ENCODE measurements around the gene PI16. TPM values are rescaled to one million over a fixed set of nuclear protein-coding genes. Genes with fewer than 3 reads are reported as not detected.
A peak's percentile ranks its signal among the peaks of the same experiment; 100 is the strongest.
"Not testable (repeated sequence)": the region's sequence is repeated elsewhere in the genome, so short reads cannot be mapped to it uniquely, and the experiment has no call there.

PI16 gene
- total RNA-seq, 2 donors from 2014 or later: 0.30 to 1.7 TPM

DNA sequence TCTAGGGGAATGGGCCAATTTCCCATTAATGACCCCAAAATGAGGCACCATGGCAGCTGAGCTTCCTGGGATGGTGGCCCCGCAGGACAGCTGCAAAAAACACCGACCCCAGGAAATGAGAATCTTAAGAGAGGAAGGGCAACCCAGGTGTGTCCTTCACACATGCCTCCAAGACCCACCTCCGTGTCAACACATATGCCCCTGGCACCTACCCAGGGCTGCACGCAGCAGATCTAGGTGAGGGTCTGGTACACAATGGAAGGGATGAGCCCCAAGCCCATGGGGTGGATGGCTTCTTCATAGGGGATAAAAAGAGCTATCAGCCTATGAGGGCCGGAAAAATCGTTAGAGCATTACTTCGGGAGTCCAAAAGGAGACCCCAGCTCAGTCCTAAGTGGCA is 22.0 kb downstream of the PI16 start:
- ATAC-seq (no peak), DNase-seq (ENCODE audit: low spot score in 2 of 2) (no peak)
- peaks cover 5 to 25% of the 10 kb centered on the region in 2 donors for H3K36me3 Mint-ChIP-seq
- H3K27ac Mint-ChIP-seq: no peak overlapping the region
- no peaks in the 10 kb centered on the region for H3K9me3 Mint-ChIP-seq

DNA sequence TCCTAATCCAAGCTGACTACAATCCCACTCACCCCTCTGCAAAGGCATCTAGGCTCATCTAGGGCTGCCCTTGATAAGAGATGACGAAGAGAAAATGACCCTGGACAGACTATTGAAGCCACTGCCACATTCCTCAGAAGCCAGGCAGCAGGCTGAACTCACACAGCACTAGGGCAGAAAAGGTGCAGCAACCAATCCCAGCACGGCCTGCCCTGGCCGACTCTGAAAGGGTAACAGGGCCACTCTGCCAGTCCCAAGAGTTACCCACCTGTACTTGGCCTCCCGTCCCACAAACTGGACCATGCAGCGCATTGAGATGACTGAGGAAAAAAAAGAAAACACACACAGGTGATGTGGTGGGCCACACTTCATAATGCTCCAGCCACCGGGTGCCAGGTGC is 22.4 kb downstream of the PI16 start:
- Mint-ChIP-seq H3K36me3 (peaks cover 9 to 21% of the 10 kb centered on the region in 2 donors), H3K9me3 (no peaks in the 10 kb centered on the region), H3K27ac (no peak overlapping the region)
- ATAC-seq (no peak), DNase-seq (ENCODE audit: low spot score in 2 of 2) (no peak)

DNA sequence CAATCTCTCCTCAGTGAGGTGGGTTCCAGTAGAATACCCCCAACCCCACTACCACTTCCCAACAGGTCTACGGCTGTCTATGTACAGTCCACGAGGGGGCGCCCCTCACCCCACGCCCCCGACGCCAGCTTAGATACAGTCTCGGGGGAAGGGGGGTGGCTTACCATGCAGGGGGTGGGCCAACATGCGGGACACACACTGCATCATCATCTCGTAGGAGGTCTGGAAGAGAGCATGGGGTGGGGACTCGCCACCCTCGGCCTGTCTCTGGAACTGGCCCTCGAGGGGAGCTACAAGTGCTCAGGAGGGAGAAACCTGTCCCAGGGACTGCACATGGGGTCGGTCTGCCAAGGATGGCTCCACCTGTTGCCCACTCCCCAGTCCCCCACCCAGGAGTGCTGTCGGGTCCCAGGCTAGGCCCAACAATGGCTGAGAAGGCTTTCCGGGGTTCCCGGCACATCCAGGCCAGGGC is 23.0 kb downstream of the PI16 start:
- ATAC-seq: peak in 1 of 2 donors; percentile 34
- peaks cover 9 to 15% of the 10 kb centered on the region in 2 donors for H3K36me3 Mint-ChIP-seq
- H3K27ac Mint-ChIP-seq: no peak overlapping the region

DNA sequence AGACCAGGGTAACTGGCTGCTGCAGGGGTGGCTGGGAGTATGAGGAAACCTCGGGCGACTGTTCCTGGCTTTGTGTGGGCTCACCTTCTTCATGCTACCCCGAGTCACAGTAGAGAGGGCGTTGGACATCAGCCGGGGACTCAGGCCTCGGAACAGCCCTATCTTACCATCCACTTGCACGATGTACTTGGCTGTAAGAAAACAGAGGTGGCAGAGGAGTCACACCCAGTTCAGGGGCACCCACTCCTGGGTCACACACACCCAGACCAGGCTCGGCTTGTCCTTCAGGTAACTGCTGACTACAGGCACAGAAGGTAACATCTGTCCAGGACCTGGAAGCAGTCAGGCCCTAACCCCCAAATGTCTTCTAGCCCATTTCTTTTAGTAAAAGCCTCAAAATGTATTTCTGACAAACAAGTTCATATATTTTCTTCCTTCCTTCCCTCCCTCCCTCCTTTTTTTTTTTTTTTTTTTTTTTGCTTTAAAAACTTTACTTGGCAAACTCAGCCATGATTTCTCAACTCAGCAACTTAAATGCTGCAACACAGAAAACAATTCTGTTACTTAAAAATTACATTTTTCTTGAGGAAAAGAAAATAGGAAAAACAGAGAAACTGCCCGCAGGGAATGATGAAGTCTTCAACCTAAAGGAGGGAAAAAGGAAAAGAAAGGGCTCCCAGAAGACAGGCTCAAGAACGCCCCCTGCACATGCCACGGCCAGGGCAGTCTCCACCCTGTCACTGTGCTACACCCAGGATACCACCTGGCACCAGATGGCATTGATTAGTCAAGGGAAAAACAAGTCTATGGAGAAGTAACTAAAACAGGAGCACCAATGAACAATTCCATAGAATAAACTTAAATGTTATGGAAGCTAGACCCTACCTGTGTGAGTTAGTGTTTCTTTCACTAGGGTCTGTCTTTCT is 24.1 kb downstream of the PI16 start:
- DNase-seq (ENCODE audit: low spot score in 2 of 2) (no peak), ATAC-seq (no peak)
- H3K36me3 Mint-ChIP-seq: peaks cover 9 to 14% of the 10 kb centered on the region in 2 donors
- peak overlapping the region in 1 of 2 donors; percentile 25 for H3K27ac Mint-ChIP-seq
- H3K9me3 Mint-ChIP-seq: no peaks in the 10 kb centered on the region

More for the DNA sequence above, 23.0 kb downstream of the PI16 start:
- no peak for DNase-seq (ENCODE audit: low spot score in 2 of 2)
- no peaks in the 10 kb centered on the region for H3K9me3 Mint-ChIP-seq

DNA sequence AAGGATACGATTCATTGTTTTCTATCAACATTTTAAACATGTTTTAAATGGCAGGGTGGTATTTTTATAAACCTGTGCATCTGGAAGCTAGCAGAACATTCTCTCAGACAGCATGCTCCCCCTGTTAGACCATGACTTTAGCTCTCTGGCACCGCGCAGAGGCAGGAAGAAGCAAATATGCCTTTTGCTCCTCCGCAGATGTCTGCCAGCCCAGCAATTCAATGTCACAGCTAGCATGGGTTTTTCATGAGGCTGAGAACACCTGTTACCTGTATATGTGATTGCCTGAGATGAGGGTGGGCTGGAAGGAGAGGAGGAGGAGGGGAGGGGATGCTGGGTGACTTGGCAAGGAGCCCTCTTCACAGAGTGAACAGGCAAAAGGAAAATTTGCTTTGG is 24.8 kb downstream of the PI16 start:
- ATAC-seq (peak in 1 of 2 donors; percentile 44), DNase-seq (ENCODE audit: low spot score in 2 of 2) (no peak)
- Mint-ChIP-seq H3K27ac (no peak overlapping the region), H3K36me3 (peaks cover 9 to 14% of the 10 kb centered on the region in 2 donors), H3K9me3 (no peaks in the 10 kb centered on the region)

DNA sequence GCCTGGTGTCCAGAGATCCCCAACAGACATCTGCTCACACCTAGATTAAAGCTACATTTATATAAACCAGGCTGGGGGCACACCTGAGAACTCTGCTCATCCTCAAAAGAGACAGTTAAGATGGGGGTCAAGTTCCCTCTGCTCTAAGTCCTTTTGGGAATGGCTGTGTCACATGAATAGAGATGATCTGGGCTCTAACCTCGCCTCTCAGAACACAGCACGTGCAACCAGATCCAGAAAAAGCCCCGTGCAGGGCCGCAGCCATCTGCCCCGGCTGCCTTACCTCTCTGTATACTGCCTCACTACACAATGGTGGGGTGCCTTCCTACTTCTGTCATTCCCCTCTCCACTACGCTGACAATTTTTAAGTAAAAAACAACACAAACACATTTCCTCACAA is 25.6 kb downstream of the PI16 start:
- H3K27ac Mint-ChIP-seq: peak overlapping the region; percentile 45 to 69
- ATAC-seq (no peak), DNase-seq (ENCODE audit: low spot score in 2 of 2) (no peak)
- no peaks in the 10 kb centered on the region for H3K9me3 Mint-ChIP-seq
- peaks cover 9 to 14% of the 10 kb centered on the region in 2 donors for H3K36me3 Mint-ChIP-seq

DNA sequence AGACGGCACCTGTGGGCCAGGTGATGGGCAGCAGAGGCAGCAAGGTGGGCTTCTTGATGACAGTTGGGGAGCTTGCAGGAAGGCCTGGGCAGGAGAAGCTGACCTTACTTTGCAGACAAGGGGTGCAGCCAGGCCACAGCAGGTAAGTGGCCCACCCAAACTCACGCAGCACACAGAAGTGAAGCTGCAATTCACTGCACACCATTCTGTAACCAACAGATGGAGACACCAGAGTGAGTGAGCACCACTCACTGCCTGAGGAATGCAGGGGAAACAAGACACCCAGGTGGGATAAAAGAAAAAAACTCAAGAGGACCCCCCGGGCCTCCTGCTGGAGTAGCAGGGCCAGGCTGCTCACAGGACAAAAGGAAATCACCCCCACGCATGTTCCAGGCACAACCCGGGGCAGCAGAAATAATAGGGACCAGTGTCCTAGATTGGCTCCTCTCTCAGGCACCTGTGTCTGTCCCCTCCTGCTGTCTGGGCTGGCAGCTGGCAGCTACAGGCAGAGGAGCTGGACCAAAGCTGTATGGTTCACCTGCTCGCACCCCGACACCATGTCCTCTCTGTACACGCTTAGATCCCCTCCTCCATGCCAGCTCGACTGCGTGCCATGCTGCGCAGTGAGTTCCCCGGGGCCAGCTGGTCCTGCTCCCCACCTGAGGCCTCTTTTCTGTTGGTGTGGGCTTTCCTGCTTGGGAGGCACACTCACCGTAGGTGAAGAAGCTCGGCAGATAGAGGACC is 26.5 kb downstream of the PI16 start:
- H3K36me3 Mint-ChIP-seq: peaks cover 5% of the 10 kb centered on the region in 2 donors
- ATAC-seq (no peak), DNase-seq (ENCODE audit: low spot score in 2 of 2) (no peak)
- H3K27ac Mint-ChIP-seq: peak overlapping the region in 1 of 2 donors; percentile 69
- H3K9me3 Mint-ChIP-seq: no peaks in the 10 kb centered on the region

DNA sequence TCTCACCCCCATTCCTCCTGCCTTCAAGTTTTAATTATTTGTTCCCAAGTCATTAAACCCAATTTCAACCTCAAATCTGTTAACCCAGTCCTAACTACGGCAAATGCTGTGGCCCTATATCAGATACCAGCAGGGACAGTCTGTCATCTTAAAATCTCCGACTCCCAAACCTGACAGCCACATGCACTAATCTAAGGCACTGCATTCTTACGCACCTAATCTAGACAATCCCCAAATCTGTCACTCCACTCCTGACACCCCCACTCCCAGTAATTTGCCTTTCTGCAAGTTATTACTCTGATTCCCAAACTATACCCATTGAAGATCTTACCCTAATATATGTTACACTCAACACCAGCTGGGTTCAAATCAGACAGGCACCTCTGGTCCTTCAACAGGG is 29.0 kb downstream of the PI16 start:
- ATAC-seq: no peak
- Mint-ChIP-seq H3K27ac (no peak overlapping the region), H3K36me3 (peaks cover 7 to 12% of the 10 kb centered on the region in 2 donors), H3K9me3 (no peaks in the 10 kb centered on the region)
- DNase-seq (ENCODE audit: low spot score in 2 of 2): no peak

DNA sequence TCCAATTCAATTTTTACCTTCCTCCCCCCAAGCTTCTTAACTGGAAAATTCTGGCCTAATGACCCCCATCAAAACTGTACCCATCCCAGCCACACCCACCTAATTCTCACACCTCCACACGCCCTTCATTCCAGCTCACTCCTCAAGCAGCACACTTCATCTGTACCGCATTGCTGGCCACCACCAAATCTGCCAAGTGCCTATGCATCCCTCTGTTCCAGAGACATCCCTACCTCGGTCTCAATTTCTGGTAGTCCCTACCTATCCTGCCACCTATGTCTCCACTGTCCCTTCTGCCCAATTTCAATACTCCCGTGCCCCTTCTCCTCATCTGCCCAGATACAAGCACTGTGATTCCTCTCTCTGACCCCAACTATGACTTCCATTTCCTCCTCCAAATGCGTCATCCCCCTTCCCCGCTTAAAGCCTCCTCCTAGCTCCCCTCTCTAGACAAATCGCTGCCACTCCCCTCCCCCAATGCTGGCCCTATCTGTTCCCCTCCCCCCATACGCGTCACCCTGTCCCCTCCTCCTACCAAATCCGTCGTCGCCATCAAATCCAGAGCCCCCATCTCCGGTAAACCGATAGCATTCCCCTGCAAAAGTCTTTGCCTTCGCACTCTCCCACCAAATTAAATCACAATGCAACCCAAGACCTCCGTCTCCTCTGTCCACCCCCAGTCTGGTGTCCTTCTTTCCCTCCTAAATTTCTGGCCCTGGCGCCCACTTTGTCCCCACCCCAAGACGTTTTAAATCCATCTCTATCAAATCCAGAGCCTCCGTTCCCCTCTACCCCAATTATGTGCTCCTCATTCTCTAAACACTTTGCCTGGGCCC is 30.3 kb downstream of the PI16 start:
- H3K27ac Mint-ChIP-seq: no peak overlapping the region
- no peaks in the 10 kb centered on the region for H3K9me3 Mint-ChIP-seq
- DNase-seq (ENCODE audit: low spot score in 2 of 2) (peak in 1 of 2 donors; percentile 63), ATAC-seq (peak; percentile 25 to 39)
- H3K36me3 Mint-ChIP-seq: peaks cover 7 to 12% of the 10 kb centered on the region in 2 donors

DNA sequence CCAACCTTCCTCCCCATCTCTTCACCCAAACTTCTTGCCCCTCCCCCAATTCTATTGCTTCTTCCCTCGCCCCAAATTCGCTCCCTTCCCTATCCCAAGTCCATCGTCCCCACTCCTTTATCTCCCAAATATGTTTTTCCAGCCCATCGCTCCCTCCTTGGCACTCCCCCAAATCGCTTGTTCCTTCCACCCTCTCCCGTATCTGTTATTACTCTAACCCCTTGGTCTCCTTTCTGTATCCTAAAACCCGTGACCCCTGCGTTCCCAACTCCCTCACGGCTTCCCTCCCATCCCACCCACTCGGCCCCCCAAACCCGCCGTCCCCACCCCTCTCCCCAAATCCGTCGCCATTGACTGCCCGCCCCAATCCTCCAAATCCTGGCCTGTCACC is 30.9 kb downstream of the PI16 start:
- no peak overlapping the region for H3K27ac Mint-ChIP-seq
- ATAC-seq (no peak), DNase-seq (ENCODE audit: low spot score in 2 of 2) (no peak)
- H3K36me3 Mint-ChIP-seq: peaks cover 7 to 12% of the 10 kb centered on the region in 2 donors
- no peaks in the 10 kb centered on the region for H3K9me3 Mint-ChIP-seq

DNA sequence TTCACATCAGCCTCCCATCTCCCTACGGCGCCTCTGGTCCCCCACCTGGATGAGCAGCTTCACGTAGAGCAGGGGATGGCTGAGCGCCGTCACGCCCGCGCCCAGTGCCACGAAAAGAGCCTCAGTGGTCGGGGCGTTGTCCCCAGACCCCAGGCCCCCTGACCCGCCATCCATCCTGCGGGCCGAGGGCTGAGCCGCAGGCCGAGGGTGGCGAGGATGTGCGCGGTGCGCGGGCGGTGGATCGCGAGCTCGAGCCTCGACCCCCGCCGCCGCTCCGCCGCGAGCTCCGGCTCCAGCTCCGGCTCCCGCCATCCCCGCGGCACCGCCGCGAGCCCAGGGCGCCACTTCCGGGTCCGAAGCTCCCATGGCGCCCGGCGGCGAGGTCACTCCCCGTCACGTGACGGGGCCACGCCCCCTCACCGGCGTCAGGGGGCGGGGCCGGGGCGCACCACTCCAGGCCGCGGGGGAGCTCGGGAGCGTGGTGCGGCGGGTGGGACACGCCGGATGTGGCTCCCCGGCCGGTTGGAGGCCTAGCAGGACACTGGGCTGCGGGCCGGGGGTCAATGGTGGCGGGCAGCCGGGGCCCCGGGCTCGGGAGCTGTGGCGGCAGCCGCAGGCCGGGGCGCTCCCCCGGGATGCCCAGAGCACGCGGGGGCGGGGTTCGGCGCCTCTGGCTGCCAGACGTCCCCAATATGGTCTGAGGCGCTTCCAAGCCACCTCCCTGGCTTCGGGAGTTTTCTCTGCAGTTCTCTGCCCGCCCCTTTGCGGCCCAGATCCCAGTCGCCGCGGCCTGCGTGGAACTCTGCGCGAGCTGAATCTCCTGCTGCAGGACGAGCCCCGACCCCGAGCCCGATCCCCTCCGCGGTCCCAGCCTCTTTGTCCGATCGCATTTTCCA is 31.5 kb downstream of the PI16 start, which contains the start of gene MTCH1:
Gene MTCH1 (minus strand): TSS at position 389 of the 896 bp plus-strand sequence. CDS start 23 bp downstream, at position 366.
- no peaks in the 10 kb centered on the region for H3K9me3 Mint-ChIP-seq
- peaks cover 7 to 12% of the 10 kb centered on the region in 2 donors for H3K36me3 Mint-ChIP-seq
- DNase-seq (ENCODE audit: low spot score in 2 of 2) (peak; percentile 94 to 95), ATAC-seq (peak; percentile 89 to 91)
- H3K27ac Mint-ChIP-seq: peak within 1 kb of the TSS in 1 of 2 donors; percentile 99

DNA sequence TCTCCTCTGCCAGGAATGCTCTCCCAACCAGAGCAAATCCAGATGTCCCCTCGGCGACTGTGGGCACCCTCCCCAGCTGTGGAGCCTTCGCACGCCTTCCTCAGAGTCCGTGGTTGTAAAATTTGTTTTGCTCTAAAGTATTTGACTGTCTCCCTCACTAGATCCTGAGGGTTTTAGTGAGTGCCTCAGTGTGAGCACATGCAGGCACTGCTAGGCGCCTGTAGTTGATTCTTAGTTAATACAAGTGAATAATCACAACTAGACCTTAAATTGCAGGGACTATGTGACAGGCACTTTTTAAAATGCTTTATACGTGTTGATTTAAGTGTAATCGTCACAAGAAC is 32.1 kb downstream of the PI16 start:
- Mint-ChIP-seq H3K36me3 (peaks cover 7 to 9% of the 10 kb centered on the region in 2 donors), H3K27ac (peak overlapping the region in 1 of 2 donors; percentile 99), H3K9me3 (no peaks in the 10 kb centered on the region)
- ATAC-seq (peak; percentile 12 to 16), DNase-seq (ENCODE audit: low spot score in 2 of 2) (no peak)

DNA sequence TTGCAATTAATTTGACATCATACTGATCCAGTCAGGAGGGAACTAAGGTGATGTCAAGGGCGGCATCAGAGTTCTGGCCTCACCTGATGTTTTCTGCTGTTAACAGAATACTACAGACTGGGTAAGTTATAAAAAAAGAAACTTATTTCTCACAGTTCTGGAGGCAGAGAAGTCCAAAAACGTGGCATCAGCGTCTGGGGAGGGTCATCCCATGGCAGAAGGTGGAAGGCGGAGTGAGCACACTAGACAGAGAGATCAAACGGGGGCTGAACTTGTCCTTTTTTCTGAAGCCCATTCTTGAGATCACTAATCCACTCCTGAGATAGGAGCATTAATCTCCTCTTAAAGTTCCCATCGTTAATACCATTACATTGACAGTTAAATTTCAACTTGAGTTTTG is 34.7 kb downstream of the PI16 start:
- peaks cover 6 to 7% of the 10 kb centered on the region in 2 donors for H3K36me3 Mint-ChIP-seq
- no peak overlapping the region for H3K27ac Mint-ChIP-seq
- no peaks in the 10 kb centered on the region for H3K9me3 Mint-ChIP-seq
- no peak for ATAC-seq
- no peak for DNase-seq (ENCODE audit: low spot score in 2 of 2)

DNA sequence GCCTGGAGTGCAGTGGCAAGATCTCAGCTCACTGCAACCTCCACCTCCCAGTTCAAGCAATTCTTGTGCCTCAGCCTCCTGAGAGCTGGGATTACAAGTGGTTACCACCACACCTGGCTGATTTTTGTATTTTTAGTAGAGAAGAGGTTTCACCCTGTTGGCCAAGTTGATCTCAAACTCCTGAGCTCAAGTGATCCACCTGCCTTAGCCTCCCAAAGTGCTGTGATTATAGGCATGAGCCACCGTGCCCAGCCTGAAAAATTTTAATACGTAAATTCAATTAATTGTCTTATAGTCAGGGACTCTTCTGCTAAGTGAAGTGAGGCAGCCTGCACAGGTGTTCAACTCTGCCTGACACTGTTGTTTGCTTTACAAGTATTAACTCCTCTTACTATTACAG is 35.9 kb downstream of the PI16 start:
- not testable (repeated sequence) for H3K36me3 Mint-ChIP-seq; H3K9me3 Mint-ChIP-seq; H3K27ac Mint-ChIP-seq; DNase-seq (ENCODE audit: low spot score in 2 of 2); ATAC-seq

DNA sequence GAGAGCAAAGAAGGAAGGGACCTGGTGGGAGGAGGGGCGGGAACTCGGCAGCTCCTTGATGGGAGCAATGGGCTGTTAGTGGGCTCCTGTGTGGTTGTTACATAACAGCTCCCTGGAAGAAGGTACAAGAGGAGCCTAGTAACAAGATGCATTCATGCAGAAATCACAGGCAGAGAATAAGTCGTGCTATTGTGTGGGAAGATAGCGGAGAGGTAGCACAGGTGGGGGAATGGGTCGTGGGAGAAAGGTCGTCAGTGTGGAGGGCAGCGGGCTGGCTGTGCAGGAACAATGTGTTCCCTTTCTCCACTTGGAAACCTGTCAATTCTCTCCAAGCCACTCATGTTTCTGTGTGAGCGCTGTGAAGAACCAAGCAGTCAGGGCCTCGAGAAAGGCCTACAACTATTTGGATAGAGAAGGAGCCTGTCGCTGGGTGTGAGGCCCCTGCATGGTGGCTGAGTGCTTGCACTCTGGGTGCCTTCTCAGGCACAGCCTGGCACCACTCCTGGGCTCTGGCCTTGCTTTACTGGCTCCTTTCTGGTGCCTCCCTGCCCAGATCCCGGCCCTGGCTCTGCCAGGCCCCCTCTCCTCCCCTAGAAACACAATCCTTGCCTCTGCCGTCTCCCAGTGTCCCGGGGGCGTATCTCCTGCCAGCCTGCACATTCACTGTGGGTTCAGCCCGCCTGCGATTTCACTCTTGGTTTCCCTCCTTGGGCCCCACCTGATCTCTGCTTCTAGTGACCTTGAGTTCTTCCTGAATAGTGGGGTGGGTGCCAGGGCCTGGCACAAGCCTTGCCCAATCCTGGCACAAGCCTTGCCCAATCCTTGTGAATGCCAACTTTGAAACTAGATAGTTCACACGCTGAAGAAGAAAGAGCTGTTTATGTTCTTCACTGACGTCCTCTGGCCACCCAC is 43.5 kb downstream of the PI16 start:
- H3K27ac Mint-ChIP-seq: no peak overlapping the region
- no peaks in the 10 kb centered on the region for H3K9me3 Mint-ChIP-seq
- ATAC-seq (no peak), DNase-seq (ENCODE audit: low spot score in 2 of 2) (no peak)
- H3K36me3 Mint-ChIP-seq: no peaks in the 10 kb centered on the region

Measured in activated naive CD4-positive, alpha-beta T cell treated with anti-CD3 and anti-CD28 coated beads, Interleukin-2, amount 50 U/mL, for 72 hours (primary cell).